Measurements from ENCODE around the gene PRAC2. TPM values are rescaled to one million over a fixed set of nuclear protein-coding genes. Genes with fewer than 3 reads are reported as not detected.

Gene PRAC2
- total and polyA plus RNA-seq, 2 donors (not counting 1 experiment from before 2014, with no cell fraction given): not detected

GRCh38 chr17:48767263-48767774 is 44.3 kb downstream of the PRAC2 start:
- Histone ChIP-seq H3K4me3 (replicated peaks in 1 of 4; ENCODE audit: control extremely low read depth in 1 of 4, insufficient read depth in 1 of 4, low read depth in 3 of 4, low read length in 4 of 4) (no peak overlapping the region), H3K27ac (ENCODE audit: insufficient read depth, low read length) (no peak overlapping the region), H3K9me3 (ENCODE audit: control insufficient read depth, insufficient read depth, low read depth, low read length) (no peaks in the 10 kb centered on the region), H3K36me3 (ENCODE audit: control insufficient read depth, insufficient read depth, low read length) (no peaks in the 10 kb centered on the region), H3K27me3 (ENCODE audit: control insufficient read depth, insufficient read depth, low read length) (peaks cover 17% of the 10 kb centered on the region), H3K4me2 (ENCODE audit: extremely low read depth, insufficient read depth, low read length) (no peak overlapping the region), H4K20me1 (ENCODE audit: control insufficient read depth, extremely low read depth, insufficient read depth, low read length) (no peaks in the 10 kb centered on the region), H3K79me2 (ENCODE audit: control insufficient read depth, insufficient read depth, low read length) (no peaks in the 10 kb centered on the region), H3K9ac (ENCODE audit: insufficient read depth, low read length) (no peak overlapping the region), H3K4me1 (ENCODE audit: control insufficient read depth, extremely low read depth, insufficient read depth, low read length) (no peaks in the 10 kb centered on the region), H2AFZ (ENCODE audit: low read length) (no peak overlapping the region)
- TF ChIP-seq CTCF (conservative IDR thresholded peaks at IDR 0.05 in 1 of 2, IDR thresholded peaks at IDR 0.05 in 1 of 2; ENCODE audit: low read depth in 1 of 2, low read length in 2 of 2) (no peak), EZH2 (IDR thresholded peaks at IDR 0.05; ENCODE audit: low read length, missing control alignments) (no peak)
- no peak for DNase-seq (ENCODE audit: low read depth in 2 of 2)

- no peak for DNase-seq (ENCODE audit: low read depth in 2 of 2)
- no peaks in the 10 kb centered on the region for H4K20me1 ChIP-seq (ENCODE audit: control insufficient read depth, extremely low read depth, insufficient read depth, low read length)
These were observed 46.2 kb downstream of the PRAC2 start for GRCh38 chr17:48769009-48769675.

GRCh38 chr17:48770954-48771353 is 48.0 kb downstream of the PRAC2 start:
- H3K27me3 ChIP-seq (ENCODE audit: control insufficient read depth, insufficient read depth, low read length): peaks cover 5% of the 10 kb centered on the region
- DNase-seq (ENCODE audit: low read depth in 2 of 2): no peak
- H3K4me3 ChIP-seq (replicated peaks in 1 of 4; ENCODE audit: control extremely low read depth in 1 of 4, insufficient read depth in 1 of 4, low read depth in 3 of 4, low read length in 4 of 4): no peak overlapping the region
- no peak overlapping the region for H3K4me2 ChIP-seq (ENCODE audit: extremely low read depth, insufficient read depth, low read length)
- H3K4me1 ChIP-seq (ENCODE audit: control insufficient read depth, extremely low read depth, insufficient read depth, low read length): no peaks in the 10 kb centered on the region
- no peaks in the 10 kb centered on the region for H3K9me3 ChIP-seq (ENCODE audit: control insufficient read depth, insufficient read depth, low read depth, low read length)
- H4K20me1 ChIP-seq (ENCODE audit: control insufficient read depth, extremely low read depth, insufficient read depth, low read length): no peaks in the 10 kb centered on the region
- H3K9ac ChIP-seq (ENCODE audit: insufficient read depth, low read length): no peak overlapping the region
- no peaks in the 10 kb centered on the region for H3K79me2 ChIP-seq (ENCODE audit: control insufficient read depth, insufficient read depth, low read length)
- H3K27ac ChIP-seq (ENCODE audit: insufficient read depth, low read length): no peak overlapping the region
- no peak overlapping the region for H2AFZ ChIP-seq (ENCODE audit: low read length)
- H3K36me3 ChIP-seq (ENCODE audit: control insufficient read depth, insufficient read depth, low read length): no peaks in the 10 kb centered on the region
- no peak for TF ChIP-seq EZH2 (IDR thresholded peaks at IDR 0.05; ENCODE audit: low read length, missing control alignments)
- TF ChIP-seq CTCF (conservative IDR thresholded peaks at IDR 0.05 in 1 of 2, IDR thresholded peaks at IDR 0.05 in 1 of 2; ENCODE audit: low read depth in 1 of 2, low read length in 2 of 2): no peak

More at GRCh38 chr17:48769009-48769675, 46.2 kb downstream of the PRAC2 start:
- no peaks in the 10 kb centered on the region for H3K36me3 ChIP-seq (ENCODE audit: control insufficient read depth, insufficient read depth, low read length)
- no peak overlapping the region for H3K4me3 ChIP-seq (replicated peaks in 1 of 4; ENCODE audit: control extremely low read depth in 1 of 4, insufficient read depth in 1 of 4, low read depth in 3 of 4, low read length in 4 of 4)
- H3K27ac ChIP-seq (ENCODE audit: insufficient read depth, low read length): no peak overlapping the region
- no peak overlapping the region for H3K9ac ChIP-seq (ENCODE audit: insufficient read depth, low read length)
- H3K4me2 ChIP-seq (ENCODE audit: extremely low read depth, insufficient read depth, low read length): no peak overlapping the region
- no peaks in the 10 kb centered on the region for H3K79me2 ChIP-seq (ENCODE audit: control insufficient read depth, insufficient read depth, low read length)
- no peak overlapping the region for H2AFZ ChIP-seq (ENCODE audit: low read length)
- H3K27me3 ChIP-seq (ENCODE audit: control insufficient read depth, insufficient read depth, low read length): peaks cover 8% of the 10 kb centered on the region
- H3K4me1 ChIP-seq (ENCODE audit: control insufficient read depth, extremely low read depth, insufficient read depth, low read length): no peaks in the 10 kb centered on the region
- no peaks in the 10 kb centered on the region for H3K9me3 ChIP-seq (ENCODE audit: control insufficient read depth, insufficient read depth, low read depth, low read length)
- TF ChIP-seq CTCF (conservative IDR thresholded peaks at IDR 0.05 in 1 of 2, IDR thresholded peaks at IDR 0.05 in 1 of 2; ENCODE audit: low read depth in 1 of 2, low read length in 2 of 2): no peak

Data from fibroblast of lung (primary cell).